IPS-18c (cell line): ENCODE measurements around the gene KRT37.
"Not testable (repeated sequence)": the region's sequence is repeated elsewhere in the genome, so short reads cannot be mapped to it uniquely, and the experiment has no call there.

ENCODE experiments used
- H3K4me3 ChIP-seq: 2 replicates; pipeline ENCODE4 v1.7.0; 2013; ENCODE audit warnings: low read depth, mild to moderate bottlenecking, low read length, moderate library complexity; ENCODE audit not compliant: insufficient read depth
- H3K9me3 ChIP-seq: one replicate; pipeline ENCODE4 v1.6.1; 2013; ENCODE audit warnings: mild to moderate bottlenecking, low read length, moderate library complexity; ENCODE audit not compliant: control insufficient read depth, insufficient read depth

Gene KRT37

GRCh38 chr17:41394254-41394996 is 30.0 kb downstream of the KRT37 start:
- Histone ChIP-seq H3K9me3 (no peaks in the 10 kb centered on the region), H3K4me3 (no peak overlapping the region)

DNA sequence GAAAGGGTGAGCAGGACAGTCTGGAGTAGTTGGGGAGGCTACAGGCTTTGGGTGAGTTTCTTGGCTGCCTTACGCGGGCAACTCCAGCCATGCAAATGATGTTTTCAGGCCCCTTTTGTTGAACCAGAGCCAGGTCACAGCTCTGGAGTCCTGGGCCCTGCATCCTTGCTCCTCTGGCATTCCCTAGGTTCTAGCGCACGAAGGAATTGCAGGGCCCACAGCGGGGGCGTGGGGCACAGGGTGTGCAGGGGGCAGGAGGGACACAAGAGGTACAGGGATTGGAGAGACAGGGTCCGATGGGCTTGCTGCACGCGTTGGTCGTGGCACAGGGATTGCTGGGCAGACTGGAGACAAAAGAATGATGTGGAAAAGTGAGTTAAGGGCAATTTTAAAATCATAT is 30.6 kb downstream of the KRT37 start:
- Histone ChIP-seq H3K4me3 (no peak overlapping the region), H3K9me3 (no peaks in the 10 kb centered on the region)

DNA sequence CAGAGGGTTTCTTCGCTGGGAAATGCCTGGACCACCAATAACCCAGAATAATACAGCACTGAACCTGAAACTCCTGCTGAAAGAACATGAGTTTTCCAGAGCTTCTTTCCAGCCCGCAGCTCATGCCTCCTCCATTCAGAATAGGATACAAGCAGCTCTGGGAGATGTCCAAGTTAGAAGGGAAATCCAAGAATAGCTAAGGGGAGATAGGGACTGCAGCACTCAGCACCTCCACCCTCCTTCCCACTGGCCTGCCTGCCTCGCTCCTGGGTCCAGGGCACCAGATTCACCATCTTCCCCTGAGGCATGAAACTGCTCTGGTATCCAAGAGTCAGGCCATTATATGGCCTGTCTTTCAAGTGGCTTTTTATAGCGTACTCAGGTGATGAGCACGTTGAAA is 31.1 kb downstream of the KRT37 start:
- no peak overlapping the region for H3K4me3 ChIP-seq
- no peaks in the 10 kb centered on the region for H3K9me3 ChIP-seq

GRCh38 chr17:41392278-41392677 is 32.1 kb downstream of the KRT37 start:
- Histone ChIP-seq H3K9me3 (no peaks in the 10 kb centered on the region), H3K4me3 (no peak overlapping the region)

DNA sequence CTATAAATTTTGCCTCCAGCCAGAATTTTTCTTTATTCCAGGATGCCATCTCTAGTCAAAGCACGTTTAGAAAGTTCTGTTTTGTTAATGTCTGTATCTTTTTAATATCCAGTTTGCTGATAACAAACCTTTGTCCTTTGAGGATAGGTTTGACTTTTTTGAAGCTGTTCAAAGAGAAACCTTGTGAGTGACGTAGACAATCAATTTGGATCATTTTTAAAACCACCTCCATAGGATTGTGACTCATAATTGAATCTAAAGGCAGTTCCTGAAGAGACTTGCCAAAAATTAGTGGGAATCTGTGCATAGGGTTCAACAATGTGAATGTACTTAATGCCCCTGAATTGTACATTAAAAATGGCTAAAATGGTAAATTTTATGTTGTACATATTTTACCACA is 32.9 kb downstream of the KRT37 start:
- H3K4me3 ChIP-seq: no peak overlapping the region

GRCh38 chr17:41390411-41390938 is 33.9 kb downstream of the KRT37 start:
- Histone ChIP-seq H3K9me3 (no peaks in the 10 kb centered on the region), H3K4me3 (no peak overlapping the region)

More for the DNA sequence above, 32.9 kb downstream of the KRT37 start:
- no peaks in the 10 kb centered on the region for H3K9me3 ChIP-seq

- no peaks in the 10 kb centered on the region for H3K9me3 ChIP-seq
- H3K4me3 ChIP-seq: no peak overlapping the region
Observed at GRCh38 chr17:41387670-41388069, 36.7 kb downstream of the KRT37 start.

- no peak overlapping the region for H3K4me3 ChIP-seq
Observed at GRCh38 chr17:41386227-41386626, 38.2 kb downstream of the KRT37 start.

DNA sequence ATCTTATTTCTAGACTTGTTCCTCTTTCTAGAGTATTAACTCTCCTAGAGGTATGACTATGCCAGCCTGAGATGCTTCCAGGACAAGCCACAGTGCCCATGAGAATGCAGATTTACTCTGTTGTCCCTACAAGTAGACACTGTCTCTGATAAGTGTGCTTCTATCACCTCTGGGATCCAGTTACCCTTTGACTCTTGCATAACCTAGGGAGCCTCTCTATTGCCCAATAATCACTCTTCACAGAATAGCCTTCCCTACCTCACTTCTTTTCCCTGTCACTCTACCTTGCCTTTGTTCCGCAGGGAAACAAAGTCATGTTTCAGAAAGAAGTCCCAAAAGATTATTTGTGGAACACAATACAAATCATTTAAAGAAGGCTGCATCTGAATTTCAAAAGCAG is 40.7 kb downstream of the KRT37 start:
- Histone ChIP-seq H3K9me3 (peaks cover 2% of the 10 kb centered on the region), H3K4me3 (no peak overlapping the region)

More at GRCh38 chr17:41386227-41386626, 38.2 kb downstream of the KRT37 start:
- H3K9me3 ChIP-seq: no peaks in the 10 kb centered on the region

- peaks cover 2% of the 10 kb centered on the region for H3K9me3 ChIP-seq
- H3K4me3 ChIP-seq: no peak overlapping the region
Observed at GRCh38 chr17:41382394-41382793, 42.0 kb downstream of the KRT37 start.

GRCh38 chr17:41381943-41382342 is 42.4 kb downstream of the KRT37 start, which contains the start of gene KRT34:
Gene KRT34 (minus strand): TSS chr17:41382306. CDS start chr17:41382246, 60 bp downstream.
- not testable (repeated sequence) for H3K9me3 ChIP-seq, H3K4me3 ChIP-seq

DNA sequence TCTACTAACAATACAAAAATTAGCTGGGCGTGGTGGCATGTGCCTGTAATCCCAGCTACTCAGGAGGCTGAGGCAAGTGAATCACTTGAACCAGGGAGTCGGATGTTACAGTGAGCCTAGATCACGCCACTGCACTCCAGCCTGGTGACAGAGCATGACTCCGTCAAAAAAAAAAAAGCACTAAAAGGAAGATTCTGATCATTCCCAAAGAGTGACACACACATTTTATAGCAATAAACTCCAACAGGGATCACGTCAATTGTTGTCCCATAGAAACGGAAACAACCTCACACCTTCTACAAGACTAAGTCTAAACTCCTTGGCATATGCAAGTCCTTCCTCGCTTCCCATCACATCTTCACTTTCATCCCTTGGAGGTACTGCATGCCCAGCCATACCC is 44.3 kb downstream of the KRT37 start:
- H3K9me3 ChIP-seq, H3K4me3 ChIP-seq: not testable (repeated sequence)

- Histone ChIP-seq H3K4me3 (no peak overlapping the region), H3K9me3 (peaks cover 2% of the 10 kb centered on the region)
Observed at GRCh38 chr17:41377546-41377945, 46.8 kb downstream of the KRT37 start.
